HCT116 (cell line): ENCODE results near the gene DCLRE1C. TPM values are rescaled to one million over a fixed set of nuclear protein-coding genes. Genes with fewer than 3 reads are reported as not detected.

Source experiments
- ATAC-seq: fragments of 200-7000 bp; cut with Tn5 transposase; 2 replicates; pipeline ENCODE4 v1.9.1; 2020; ENCODE audit warnings: mild to moderate bottlenecking, moderate library complexity
- BruUV-seq: library from RNA; stranded (reverse); fragments of 400-500 nt; replicated peaks from 2 replicates; lab custom pipeline; 2021; lab: Mats Ljungman, UMichigan
- CTCF ChIA-PET: fragments of 300-600 bp; sonication (Branson Sonifier 250); formaldehyde crosslinking; loops from one replicate; lab custom pipeline; 2021; ENCODE audit warnings: antibody characterized with exemption; lab: Charles Lee
- POLR2A ChIA-PET: fragments of 300-600, 350-600 bp; sonication (Branson Sonifier 250); formaldehyde crosslinking; loops from one replicate; lab custom pipeline; 2021; ENCODE audit warnings: antibody characterized with exemption; lab: Charles Lee
- RAD21 ChIA-PET, 2 experiments: fragments of 300-600 bp; sonication (Branson Sonifier 250); formaldehyde crosslinking; loops; one replicate each; lab custom pipeline; 2023; ENCODE audit warnings: low total read pairs in 2 of 2; ENCODE audit not compliant: uncharacterized antibody in 2 of 2, unreplicated experiment in 2 of 2, low non-redundant PET in 1 of 2; lab: Charles Lee
- DNase-seq: peaks from one replicate; pipeline ENCODE4 v3.0.0-alpha.2; 2010; ENCODE audit warnings: low read depth, low spot score
- H2AFZ ChIP-seq: fragments of 200-600 bp; shearing (Covaris generic), sonication (generic); 2 replicates; pipeline ENCODE4 v1.6.1; 2017; ENCODE audit warnings: low read depth, mixed run types, mixed read lengths, antibody characterized with exemption, low read length; ENCODE audit not compliant: poor library complexity, severe bottlenecking
- H3K27ac ChIP-seq: 2 replicates; pipeline ENCODE4 v1.5.1; 2012; ENCODE audit warnings: low read depth, low read length
- H3K27me3 ChIP-seq: fragments of 200-600 bp; sonication (generic); 2 replicates; pipeline ENCODE4 v1.6.1; 2016; ENCODE audit warnings: mixed run types, low read length, mixed read lengths; ENCODE audit not compliant: insufficient read depth
- H3K36me3 ChIP-seq, 2 experiments: fragments of 200-500 bp in 1 of 2; fragments of 200-600 bp in 1 of 2; sonication (Bioruptor generic) in 1 of 2; sonication (generic) in 1 of 2; 2 replicates each; pipeline versions ENCODE4 v1.5.1 to v1.6.1; 2014 to 2016; ENCODE audit warnings: low read length in 2 of 2, inconsistent platforms in 1 of 2, mixed read lengths in 1 of 2, mixed run types in 1 of 2; ENCODE audit not compliant: insufficient read depth in 2 of 2, control insufficient read depth in 1 of 2
- H3K4me1 ChIP-seq, 2 experiments: fragments of 200-600 bp in 1 of 2; sonication (generic) in 1 of 2; 2 replicates each; pipeline versions ENCODE4 v1.5.1 to v1.6.1; 2012 to 2017; ENCODE audit warnings: low read length in 2 of 2, inconsistent platforms in 1 of 2, mild to moderate bottlenecking in 1 of 2, mixed read lengths in 1 of 2, mixed run types in 1 of 2, moderate library complexity in 1 of 2; ENCODE audit not compliant: insufficient read depth in 2 of 2, control insufficient read depth in 1 of 2
- H3K4me2 ChIP-seq: fragments of 200-600 bp; sonication (generic); 2 replicates; pipeline ENCODE4 v1.6.1; 2017; ENCODE audit warnings: mixed run types, low read length, mixed read lengths
- H3K4me3 ChIP-seq, 2 experiments: fragments of 200-600 bp in 1 of 2; sonication (generic) in 1 of 2; replicated peaks in 1 of 2; 2 replicates each; pipeline ENCODE4 v1.5.1; 2011 to 2016; ENCODE audit warnings: low read length in 2 of 2, control low read depth in 1 of 2, low read depth in 1 of 2, mild to moderate bottlenecking in 1 of 2, mixed read lengths in 1 of 2, mixed run types in 1 of 2
- H3K79me2 ChIP-seq: fragments of 200-600 bp; sonication (generic); 2 replicates; pipeline ENCODE4 v1.6.1; 2017; ENCODE audit warnings: mild to moderate bottlenecking, mixed run types, low read length, moderate library complexity, mixed read lengths; ENCODE audit not compliant: insufficient read depth
- H3K9ac ChIP-seq: fragments of 200-600 bp; sonication (generic); 2 replicates; pipeline ENCODE4 v1.6.1; 2016; ENCODE audit warnings: low read length, mixed read lengths
- H3K9me2 ChIP-seq: fragments of 200-600 bp; sonication (generic), shearing (Covaris generic); 2 replicates; pipeline ENCODE4 v1.6.1; 2017; ENCODE audit warnings: mixed run types, mild to moderate bottlenecking, moderate library complexity; ENCODE audit not compliant: insufficient read depth
- H3K9me3 ChIP-seq, 2 experiments: fragments of 200-500 bp in 1 of 2; fragments of 200-600 bp in 1 of 2; sonication (Bioruptor generic) in 1 of 2; sonication (generic) in 1 of 2; 2 replicates each; pipeline ENCODE4 v1.6.1; 2014 to 2017; ENCODE audit warnings: low read length in 2 of 2, mixed read lengths in 2 of 2, inconsistent platforms in 1 of 2, low read depth in 1 of 2, mild to moderate bottlenecking in 1 of 2, mixed run types in 1 of 2, moderate library complexity in 1 of 2; ENCODE audit not compliant: control insufficient read depth in 1 of 2, insufficient read depth in 1 of 2
- H4K20me1 ChIP-seq: fragments of 200-600 bp; sonication (generic), shearing (Covaris generic); 2 replicates; pipeline ENCODE4 v1.6.1; 2017; ENCODE audit warnings: mixed run types, mild to moderate bottlenecking, moderate library complexity; ENCODE audit not compliant: insufficient read depth
- CBX3 ChIP-seq: IDR thresholded peaks from 2 replicates; pipeline ENCODE4 v1.6.1; 2012; ENCODE audit warnings: low read depth
- EGR1 ChIP-seq: IDR thresholded peaks from 2 replicates; pipeline ENCODE4 v1.6.1; 2012; ENCODE audit warnings: low read depth
- ELF1 ChIP-seq: IDR thresholded peaks from 2 replicates; pipeline ENCODE4 v1.6.1; 2012; ENCODE audit warnings: low read depth, borderline replicate concordance
- EZH2 ChIP-seq: fragments of 200-600 bp; sonication (generic); IDR thresholded peaks from 2 replicates; pipeline ENCODE4 v1.6.1; 2017; ENCODE audit warnings: antibody characterized with exemption, mixed run types
- FOSL1 ChIP-seq: IDR thresholded peaks from 2 replicates; pipeline ENCODE4 v1.6.1; 2012; ENCODE audit warnings: low read depth
- JUND ChIP-seq: IDR thresholded peaks from 2 replicates; pipeline ENCODE4 v1.6.1; 2012
- POLR2A ChIP-seq: IDR thresholded peaks from 2 replicates; pipeline ENCODE4 v1.7.0; 2011; ENCODE audit warnings: borderline replicate concordance; ENCODE audit not compliant: insufficient read depth, insufficient read length; ENCODE audit errors: extremely low read depth
- POLR2AphosphoS5 ChIP-seq: IDR thresholded peaks from 2 replicates; pipeline ENCODE4 v1.6.1; 2011; ENCODE audit warnings: mild to moderate bottlenecking, low read depth, low read length, moderate library complexity
- RAD21 ChIP-seq: IDR thresholded peaks from 2 replicates; pipeline ENCODE4 v1.6.1; 2012; ENCODE audit warnings: low read depth, mild to moderate bottlenecking
- SIN3A ChIP-seq: IDR thresholded peaks from 2 replicates; pipeline ENCODE4 v1.6.1; 2012; ENCODE audit warnings: low read depth
- SP1 ChIP-seq: IDR thresholded peaks from 2 replicates; pipeline ENCODE4 v1.6.1; 2012; ENCODE audit warnings: low read depth
- SRF ChIP-seq: IDR thresholded peaks from 2 replicates; pipeline ENCODE4 v1.6.1; 2012; ENCODE audit warnings: low read depth
- TCF7L2 ChIP-seq: IDR thresholded peaks from 2 replicates; pipeline ENCODE4 v1.7.0; 2011; ENCODE audit warnings: borderline replicate concordance, inconsistent platforms; ENCODE audit not compliant: insufficient read depth, insufficient read length; ENCODE audit errors: extremely low read depth
- YY1 ChIP-seq: IDR thresholded peaks from 2 replicates; pipeline ENCODE4 v1.6.1; 2011; ENCODE audit warnings: low read length, low read depth, moderate library complexity, mild to moderate bottlenecking; ENCODE audit not compliant: insufficient replicate concordance; ENCODE audit errors: extremely low read depth
- ZNF274 ChIP-seq: fragments of 200-500 bp; sonication (Bioruptor generic); IDR thresholded peaks from 2 replicates; pipeline ENCODE4 v1.6.1; 2014; ENCODE audit warnings: mild to moderate bottlenecking, low read depth, low read length, inconsistent platforms
- intact Hi-C: fragments of 100-400 bp; cut with micrococcal nuclease; formaldehyde crosslinking; loops from 2 replicates; pipeline ENCODE4 v1.10.0; 2022
- total RNA-seq: library from RNA; stranded (reverse); gene quantifications from one replicate; pipeline ENCODE4 v1.2.1, GENCODE V29; 2021; ENCODE audit not compliant: unreplicated experiment
- TF ChIP-seq, protein P1 (sequence below): IDR thresholded peaks from 2 replicates; pipeline ENCODE4 v1.6.1; 2012; ENCODE audit warnings: low read depth
- TF ChIP-seq, protein P2 (sequence below): IDR thresholded peaks from 2 replicates; pipeline ENCODE4 v1.6.1; 2012

Gene DCLRE1C
- total RNA-seq, 1 experiment from 2014 or later = 14.5 TPM

DNA sequence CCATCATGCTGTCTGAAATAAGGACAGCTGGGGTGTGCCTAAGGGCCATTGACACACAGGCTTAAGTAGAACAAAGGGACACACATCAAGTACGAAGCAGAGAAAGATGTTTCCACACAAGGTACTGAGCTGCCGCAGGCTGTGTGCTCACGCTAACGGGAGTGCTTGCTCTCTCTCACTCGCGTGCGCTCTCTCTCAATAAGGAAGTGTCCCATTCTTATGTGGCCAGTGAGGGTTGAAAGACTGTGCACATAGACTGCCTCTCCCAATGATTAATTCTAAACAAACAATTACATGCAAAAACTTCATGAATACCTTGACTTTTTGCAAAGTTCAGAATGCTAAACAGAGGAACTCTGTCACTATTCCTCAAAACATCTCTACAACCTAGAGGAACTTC, 29.9 kb downstream of the DCLRE1C start:
- H3K9me3 ChIP-seq = no peaks in the 10 kb centered on the region; a peak in 1 of 4 replicates
- no peak overlapping the region for H3K4me2 ChIP-seq
- intact Hi-C loops = no loop called here
- H3K79me2 ChIP-seq = no peaks in the 10 kb centered on the region
- H3K27me3 ChIP-seq = no peaks in the 10 kb centered on the region
- DNase-seq (no peak), ATAC-seq (no peak)
- BruUV-seq = no TSS peak
- ChIA-PET CTCF (no interaction called here), POLR2A (no interaction called here), RAD21 (no interaction called here)
- H3K9ac ChIP-seq = no peak overlapping the region
- no peaks in the 10 kb centered on the region for H3K4me1 ChIP-seq
- H3K36me3 ChIP-seq = peaks cover 32 to 52% of the 10 kb centered on the region in 2 experiments
- no peak overlapping the region for H3K27ac ChIP-seq
- no peak for TF ChIP-seq SRF
- TF ChIP-seq EZH2 = no peak
- TF ChIP-seq ZNF274 = no peak
- no peak for TF ChIP-seq SP1
- no peak for TF ChIP-seq FOSL1
- TF ChIP-seq, protein P1, sequence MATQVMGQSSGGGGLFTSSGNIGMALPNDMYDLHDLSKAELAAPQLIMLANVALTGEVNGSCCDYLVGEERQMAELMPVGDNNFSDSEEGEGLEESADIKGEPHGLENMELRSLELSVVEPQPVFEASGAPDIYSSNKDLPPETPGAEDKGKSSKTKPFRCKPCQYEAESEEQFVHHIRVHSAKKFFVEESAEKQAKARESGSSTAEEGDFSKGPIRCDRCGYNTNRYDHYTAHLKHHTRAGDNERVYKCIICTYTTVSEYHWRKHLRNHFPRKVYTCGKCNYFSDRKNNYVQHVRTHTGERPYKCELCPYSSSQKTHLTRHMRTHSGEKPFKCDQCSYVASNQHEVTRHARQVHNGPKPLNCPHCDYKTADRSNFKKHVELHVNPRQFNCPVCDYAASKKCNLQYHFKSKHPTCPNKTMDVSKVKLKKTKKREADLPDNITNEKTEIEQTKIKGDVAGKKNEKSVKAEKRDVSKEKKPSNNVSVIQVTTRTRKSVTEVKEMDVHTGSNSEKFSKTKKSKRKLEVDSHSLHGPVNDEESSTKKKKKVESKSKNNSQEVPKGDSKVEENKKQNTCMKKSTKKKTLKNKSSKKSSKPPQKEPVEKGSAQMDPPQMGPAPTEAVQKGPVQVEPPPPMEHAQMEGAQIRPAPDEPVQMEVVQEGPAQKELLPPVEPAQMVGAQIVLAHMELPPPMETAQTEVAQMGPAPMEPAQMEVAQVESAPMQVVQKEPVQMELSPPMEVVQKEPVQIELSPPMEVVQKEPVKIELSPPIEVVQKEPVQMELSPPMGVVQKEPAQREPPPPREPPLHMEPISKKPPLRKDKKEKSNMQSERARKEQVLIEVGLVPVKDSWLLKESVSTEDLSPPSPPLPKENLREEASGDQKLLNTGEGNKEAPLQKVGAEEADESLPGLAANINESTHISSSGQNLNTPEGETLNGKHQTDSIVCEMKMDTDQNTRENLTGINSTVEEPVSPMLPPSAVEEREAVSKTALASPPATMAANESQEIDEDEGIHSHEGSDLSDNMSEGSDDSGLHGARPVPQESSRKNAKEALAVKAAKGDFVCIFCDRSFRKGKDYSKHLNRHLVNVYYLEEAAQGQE = no peak
- TF ChIP-seq POLR2A = no peak
- no peak for TF ChIP-seq ELF1
- TF ChIP-seq, protein P2, sequence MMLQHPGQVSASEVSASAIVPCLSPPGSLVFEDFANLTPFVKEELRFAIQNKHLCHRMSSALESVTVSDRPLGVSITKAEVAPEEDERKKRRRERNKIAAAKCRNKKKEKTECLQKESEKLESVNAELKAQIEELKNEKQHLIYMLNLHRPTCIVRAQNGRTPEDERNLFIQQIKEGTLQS = no peak
- TF ChIP-seq YY1 = no peak
- TF ChIP-seq POLR2AphosphoS5 = no peak
- no peak for TF ChIP-seq JUND
- no peak for TF ChIP-seq RAD21
- no peak for TF ChIP-seq EGR1
- TF ChIP-seq SIN3A = no peak
- TF ChIP-seq CBX3 = no peak
- TF ChIP-seq TCF7L2 = no peak
- H3K9me2 ChIP-seq = no peaks in the 10 kb centered on the region
- H3K4me3 ChIP-seq = no peak overlapping the region
- H4K20me1 ChIP-seq = no peaks in the 10 kb centered on the region
- H2AFZ ChIP-seq = no peak overlapping the region
